Body of pancreas (tissue), 4 donors: ENCODE results near the gene NR2F2. TPM values are rescaled to one million over a fixed set of nuclear protein-coding genes. Genes with fewer than 3 reads are reported as not detected.

ENCODE experiments used
- ATAC-seq: fragments of 150-250 bp; one replicate; pipeline ENCODE4 v1.9.1; 2016
- DNase-seq, 4 donors: peaks; one replicate each; pipeline ENCODE4 v3.0.0-alpha.2; 2019
- H3K27ac ChIP-seq, 4 donors: fragments of 200-600 bp; sonication (generic); 1 replicate in 3 of 4; 2 replicates in 1 of 4; pipeline versions ENCODE4 v1.5.1 to v1.6.1; 2016 to 2019; ENCODE audit warnings: mild to moderate bottlenecking in 1 of 4, mixed read lengths in 1 of 4, moderate library complexity in 1 of 4
- H3K27me3 ChIP-seq, 2 donors: fragments of 200-600 bp; sonication (generic); one replicate each; pipeline ENCODE4 v1.6.0; 2016; ENCODE audit warnings: mild to moderate bottlenecking in 1 of 2
- H3K36me3 ChIP-seq, 2 donors: fragments of 200-600 bp; sonication (generic); replicated peaks in 1 of 2; 2 replicates each; pipeline ENCODE4 v1.5.1; 2016; ENCODE audit warnings: low read depth in 2 of 2; ENCODE audit not compliant: insufficient read depth in 1 of 2
- H3K4me1 ChIP-seq: fragments of 200-600 bp; sonication (generic); one replicate; pipeline ENCODE4 v1.6.0; 2016
- H3K4me3 ChIP-seq, 2 donors: fragments of 200-600 bp; sonication (generic); 1 replicate in 1 of 2; 2 replicates in 1 of 2; pipeline ENCODE4 v1.5.1; 2016 to 2019
- H3K9me3 ChIP-seq, 3 donors: fragments of 200-600 bp; sonication (generic); 1 replicate in 2 of 3; 2 replicates in 1 of 3; pipeline ENCODE4 v1.5.1; 2016
- POLR2A ChIP-seq, 3 donors: fragments of 450-650 bp; IDR thresholded peaks; one replicate each; pipeline ENCODE4 v1.6.1; 2016; ENCODE audit warnings: antibody characterized with exemption in 3 of 3, mild to moderate bottlenecking in 2 of 3
- WGBS, 2 donors: methylation state at CpG; one replicate each; pipeline ENCODE4 v1.1.5; 2017; 5-methylcytosine and 5-hydroxymethylcytosine counted together
- intact Hi-C: fragments of 100-400 bp; cut with DNase I; formaldehyde crosslinking; loops from one replicate; pipeline ENCODE4 v1.15.1; 2023
- total RNA-seq, 2 donors: library from RNA; depleted of rRNA; stranded (reverse); fragments of >200 nt; gene quantifications; one replicate each; pipeline ENCODE4 v1.1.0, GENCODE V29; 2016
- TF ChIP-seq, protein P1 (sequence below), 7 experiments: fragments of 450-650 bp in 4 of 7; fragments of 200-600 bp in 3 of 7; sonication (generic) in 3 of 7; IDR thresholded peaks; one replicate each; pipeline ENCODE4 v1.5.1; 2016 to 2019; ENCODE audit warnings: antibody characterized with exemption in 7 of 7

The NR2F2 gene
- total RNA-seq, 2 donors from 2014 or later = 12.9 to 13.5 TPM

DNA sequence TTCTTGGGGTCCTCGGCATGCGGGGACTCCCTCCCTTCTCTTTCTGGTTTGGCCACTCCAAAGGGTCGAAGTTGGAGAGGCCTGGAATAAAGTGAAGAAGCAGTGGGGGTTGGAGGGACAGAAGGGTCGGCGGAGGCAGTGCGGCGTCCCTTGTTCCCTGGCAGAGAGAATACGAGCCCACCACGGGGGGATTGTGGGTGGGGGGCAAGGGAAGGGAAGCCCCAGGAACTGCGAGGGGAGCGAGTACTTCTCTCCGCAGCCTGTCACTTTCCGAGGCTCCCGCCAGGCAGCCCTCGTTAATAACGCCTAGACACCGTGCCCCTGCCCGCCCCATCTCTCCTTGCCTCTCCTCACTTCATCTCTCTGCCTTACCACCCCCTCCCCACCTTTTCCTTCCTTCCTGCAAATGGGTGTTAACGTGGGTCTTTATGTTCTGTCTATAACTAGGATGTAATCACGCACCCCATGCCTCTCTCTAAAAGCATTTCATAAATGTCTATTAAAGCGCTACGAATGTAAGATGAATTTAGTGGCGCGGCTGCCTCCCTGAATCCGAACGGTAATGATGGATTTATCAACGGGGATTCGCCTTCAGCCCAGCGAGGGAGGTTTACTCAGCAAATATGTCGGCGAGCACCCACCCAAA, 13.7 kb downstream of the NR2F2 start:
- Histone ChIP-seq H3K27ac (peak overlapping the region in 3 of 4 donors; percentile 38 to 94 (median 52)), H3K4me3 (no peak overlapping the region), H3K27me3 (no peaks in the 10 kb centered on the region), H3K4me1 (peaks cover 29% of the 10 kb centered on the region), H3K9me3 (no peaks in the 10 kb centered on the region), H3K36me3 (no peaks in the 10 kb centered on the region)
- intact Hi-C loops = no loop called here
- 61 to 87% methylated on average over 28 to 31 of the region's 31 CpGs for WGBS, 2 donors
- ATAC-seq (no peak), DNase-seq (no peak)
- TF ChIP-seq, protein P1, sequence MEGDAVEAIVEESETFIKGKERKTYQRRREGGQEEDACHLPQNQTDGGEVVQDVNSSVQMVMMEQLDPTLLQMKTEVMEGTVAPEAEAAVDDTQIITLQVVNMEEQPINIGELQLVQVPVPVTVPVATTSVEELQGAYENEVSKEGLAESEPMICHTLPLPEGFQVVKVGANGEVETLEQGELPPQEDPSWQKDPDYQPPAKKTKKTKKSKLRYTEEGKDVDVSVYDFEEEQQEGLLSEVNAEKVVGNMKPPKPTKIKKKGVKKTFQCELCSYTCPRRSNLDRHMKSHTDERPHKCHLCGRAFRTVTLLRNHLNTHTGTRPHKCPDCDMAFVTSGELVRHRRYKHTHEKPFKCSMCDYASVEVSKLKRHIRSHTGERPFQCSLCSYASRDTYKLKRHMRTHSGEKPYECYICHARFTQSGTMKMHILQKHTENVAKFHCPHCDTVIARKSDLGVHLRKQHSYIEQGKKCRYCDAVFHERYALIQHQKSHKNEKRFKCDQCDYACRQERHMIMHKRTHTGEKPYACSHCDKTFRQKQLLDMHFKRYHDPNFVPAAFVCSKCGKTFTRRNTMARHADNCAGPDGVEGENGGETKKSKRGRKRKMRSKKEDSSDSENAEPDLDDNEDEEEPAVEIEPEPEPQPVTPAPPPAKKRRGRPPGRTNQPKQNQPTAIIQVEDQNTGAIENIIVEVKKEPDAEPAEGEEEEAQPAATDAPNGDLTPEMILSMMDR (IDR thresholded peaks at IDR 0.05) = no peak
- TF ChIP-seq POLR2A (IDR thresholded peaks at IDR 0.05) = no peak

DNA sequence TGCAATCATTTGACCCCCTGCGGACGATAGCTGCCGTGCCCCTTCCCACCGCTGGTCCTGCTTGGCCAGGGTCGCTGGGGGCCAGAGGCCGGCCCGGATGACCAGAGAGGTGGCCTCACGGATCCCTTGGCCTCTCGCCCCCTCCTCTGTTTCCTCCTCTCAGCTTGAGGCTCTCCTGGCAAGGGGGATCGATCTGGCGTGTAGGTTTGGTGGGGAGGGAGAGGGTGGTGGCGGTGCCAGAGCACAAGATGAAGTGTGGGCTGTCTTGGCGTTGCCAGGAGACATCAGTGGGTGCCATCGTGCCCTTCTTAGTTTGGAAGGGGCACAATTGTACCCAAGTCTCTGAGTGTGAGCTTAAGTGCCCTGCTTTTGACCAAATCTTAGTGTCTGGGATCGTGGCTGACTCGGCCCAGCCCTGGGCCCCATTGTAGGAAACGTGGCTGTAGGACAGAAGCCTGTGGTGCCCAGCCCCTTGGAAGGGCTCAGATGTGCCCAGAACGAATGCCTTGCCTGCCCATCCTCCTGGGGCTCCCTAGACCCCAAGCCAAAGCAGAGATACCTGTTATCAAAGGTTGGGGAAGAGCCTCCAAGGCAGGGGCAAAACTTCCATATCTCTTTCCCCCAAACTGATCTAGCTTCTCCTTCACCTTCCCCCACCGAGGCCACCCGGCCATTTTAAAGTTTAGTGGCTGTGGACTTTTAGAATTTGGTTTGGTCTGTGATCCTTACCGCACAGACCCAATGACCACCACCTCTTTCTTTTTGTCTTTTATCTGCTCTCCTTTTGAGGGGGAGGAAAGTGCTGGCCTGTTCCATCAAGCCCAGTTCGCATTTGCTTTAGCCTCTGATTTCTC, 14.4 kb downstream of the NR2F2 start:
- TF ChIP-seq POLR2A (IDR thresholded peaks at IDR 0.05) = no peak
- TF ChIP-seq, protein P1 (IDR thresholded peaks at IDR 0.05) = no peak
- DNase-seq (peak in 1 of 4 donors; percentile 5), ATAC-seq (no peak)
- no peaks in the 10 kb centered on the region for H3K27me3 ChIP-seq
- no peaks in the 10 kb centered on the region for H3K36me3 ChIP-seq
- peaks cover 25% of the 10 kb centered on the region for H3K4me1 ChIP-seq
- peak overlapping the region in 3 of 4 donors; percentile 38 to 94 (median 52) for H3K27ac ChIP-seq
- 51 to 52% methylated on average over 18 to 22 of the region's 22 CpGs for WGBS, 2 donors
- H3K4me3 ChIP-seq = no peak overlapping the region
- no peaks in the 10 kb centered on the region for H3K9me3 ChIP-seq
- intact Hi-C loops = no loop called here

DNA sequence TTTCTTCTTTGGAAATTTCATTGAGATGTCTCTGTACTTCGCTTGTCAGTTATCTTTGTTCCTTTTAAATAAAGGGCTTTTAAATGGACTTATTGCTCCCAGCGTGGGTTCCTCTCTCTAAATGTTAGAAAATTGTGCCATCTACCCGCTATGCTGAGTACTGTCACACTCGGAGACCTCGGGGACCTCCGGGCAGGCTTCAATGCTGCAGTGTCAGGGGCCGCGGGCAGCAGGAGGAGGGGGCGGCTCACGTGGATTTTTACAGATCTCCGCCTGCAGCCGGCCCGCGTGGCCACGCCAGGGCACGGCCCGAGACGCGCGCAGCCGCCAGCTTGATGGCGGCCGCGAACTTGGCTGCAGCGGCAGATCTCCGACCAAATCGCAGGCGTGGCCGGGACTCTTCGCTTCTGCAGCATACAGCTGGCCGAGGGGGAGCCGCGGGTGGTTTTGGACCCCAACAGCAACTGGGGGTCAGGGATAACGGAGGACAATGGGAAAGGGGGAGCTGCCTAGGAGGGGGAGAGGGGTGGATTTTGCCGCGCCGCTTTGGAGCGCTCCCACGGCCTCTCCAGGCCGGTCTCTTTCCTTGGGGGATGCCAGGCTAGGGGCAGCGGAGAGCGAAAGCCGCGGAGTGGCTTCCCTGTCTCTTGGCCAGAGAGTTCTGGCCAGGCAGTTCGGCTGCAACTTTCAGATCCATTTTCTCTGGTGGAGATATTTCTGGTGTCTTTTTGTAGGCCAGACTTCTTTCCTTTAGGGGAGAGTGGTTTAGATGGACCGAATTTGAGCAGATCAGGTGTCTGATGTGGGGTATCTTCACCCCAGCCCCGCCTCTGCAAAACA, 15.3 kb downstream of the NR2F2 start:
- no peak for TF ChIP-seq POLR2A (IDR thresholded peaks at IDR 0.05)
- TF ChIP-seq, protein P1 (IDR thresholded peaks at IDR 0.05) = peak; percentile 11 to 82 (median 70)
- peak; percentile 77 for ATAC-seq
- Histone ChIP-seq H3K4me3 (no peak overlapping the region), H3K27me3 (no peaks in the 10 kb centered on the region), H3K27ac (peak overlapping the region in 3 of 4 donors; percentile 38 to 94 (median 52)), H3K36me3 (no peaks in the 10 kb centered on the region), H3K4me1 (peaks cover 27% of the 10 kb centered on the region), H3K9me3 (no peaks in the 10 kb centered on the region)
- intact Hi-C loops = no loop called here
- 16 to 38% methylated on average over 25 to 47 of the region's 47 CpGs for WGBS, 2 donors
- peak; percentile 62 to 75 (median 67) for DNase-seq

DNA sequence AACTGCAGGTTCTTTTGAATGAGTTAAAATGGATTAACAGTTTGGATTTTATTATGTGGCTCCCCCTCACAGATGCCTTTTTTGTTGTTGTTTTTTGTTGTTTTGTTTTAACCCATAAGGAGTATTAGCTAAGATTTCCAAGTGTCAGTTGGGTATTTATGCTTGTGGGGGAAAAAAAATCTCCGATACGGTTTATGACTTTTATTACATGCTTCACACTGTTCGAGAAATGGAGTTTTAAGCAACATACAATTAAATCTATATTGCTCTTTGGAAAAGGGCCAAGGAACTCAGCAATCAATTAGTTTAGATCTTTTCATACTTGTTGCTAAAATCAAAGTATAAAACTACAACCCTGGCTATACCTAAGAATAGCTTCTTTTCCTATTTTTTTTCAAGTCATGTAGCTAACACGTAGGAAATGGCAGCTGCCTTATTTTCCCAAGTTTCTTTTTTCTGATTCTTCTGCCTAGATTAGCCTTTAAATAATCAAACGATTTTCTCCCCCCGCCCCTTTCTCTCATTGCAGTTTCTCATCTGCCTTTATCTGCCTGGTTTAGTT, 16.0 kb downstream of the NR2F2 start:
- no peak for ATAC-seq
- Histone ChIP-seq H3K27ac (peak overlapping the region in 3 of 4 donors; percentile 7 to 94 (median 42)), H3K36me3 (no peaks in the 10 kb centered on the region), H3K4me3 (no peak overlapping the region), H3K27me3 (no peaks in the 10 kb centered on the region), H3K9me3 (no peaks in the 10 kb centered on the region), H3K4me1 (peaks cover 25% of the 10 kb centered on the region)
- intact Hi-C loops = no loop called here
- DNase-seq = no peak
- WGBS, 2 donors = 55 to 79% methylated on average over 6 of the region's 6 CpGs
- TF ChIP-seq, protein P1 (IDR thresholded peaks at IDR 0.05) = no peak
- TF ChIP-seq POLR2A (IDR thresholded peaks at IDR 0.05) = no peak
